ENCODE data around the gene PTPRT. TPM values are rescaled to one million over a fixed set of nuclear protein-coding genes. Genes with fewer than 3 reads are reported as not detected.

Gene PTPRT
- total and polyA plus RNA-seq, 2 of the 4 experiments (the other 2 are of a cell fraction) = not detected

GRCh38 chr20:42475773-42476172 is 713.9 kb downstream of the PTPRT start:
- H3K4me1 ChIP-seq (ENCODE audit: control insufficient read depth, insufficient read depth, low read length) = no peaks in the 10 kb centered on the region
- H3K9me3 ChIP-seq (ENCODE audit: control insufficient read depth, insufficient read depth, low read length) = peaks cover 23% of the 10 kb centered on the region
- no peak overlapping the region for H3K4me3 ChIP-seq (ENCODE audit: insufficient read depth, low read depth, low read length)
- no peak overlapping the region for H3K4me2 ChIP-seq (ENCODE audit: low read depth, low read length)
- no peak overlapping the region for H4K91ac ChIP-seq (ENCODE audit: insufficient read depth, low read depth, low read length)
- H3K23ac ChIP-seq (ENCODE audit: low read depth, low read length) = no peak overlapping the region
- TF ChIP-seq MXI1 (IDR thresholded peaks at IDR 0.05; ENCODE audit: borderline replicate concordance, low read depth, low read length) (no peak), CEBPB (IDR thresholded peaks at IDR 0.05; ENCODE audit: low read depth, low read length) (no peak), FOS (IDR thresholded peaks at IDR 0.05; ENCODE audit: low read depth, low read length) (no peak), CTCF (conservative IDR thresholded peaks at IDR 0.05; ENCODE audit: low read depth, low read length) (no peak), NFE2L2 (IDR thresholded peaks at IDR 0.05; ENCODE audit: low read depth, low read length) (no peak)
- no peaks in the 10 kb centered on the region for H3K79me1 ChIP-seq (ENCODE audit: low read depth in 1 of 2, low read length in 2 of 2)
- ChIA-PET POLR2A (ENCODE audit: unreplicated experiment) (no interaction called here), CTCF (no interaction called here)
- dilution Hi-C loops (cut with HindIII; ENCODE audit: low sequenced_read_pairs, unreplicated experiment) = no loop called here
- H2AK9ac ChIP-seq (replicated peaks; ENCODE audit: low read depth, low read length, poor library complexity) = no peak overlapping the region
- no peak overlapping the region for H3K27ac ChIP-seq (ENCODE audit: insufficient read depth, low read length)
- no peaks in the 10 kb centered on the region for H3K36me3 ChIP-seq (ENCODE audit: control insufficient read depth, insufficient read depth, low read length)
- in situ Hi-C loops (cut with MboI; ENCODE audit: low sequenced_read_pairs) = no loop called here
- H2BK15ac ChIP-seq (ENCODE audit: low read depth, low read length) = no peak overlapping the region
- no peak overlapping the region for H3K14ac ChIP-seq (replicated peaks; ENCODE audit: low read depth, low read length)
- no peak overlapping the region for H2BK120ac ChIP-seq (ENCODE audit: low read depth, low read length)
- no peak overlapping the region for H2AK5ac ChIP-seq (ENCODE audit: low read depth, low read length)
- no TSS peak for BruUV-seq (replicated peaks)
- no peak overlapping the region for H4K5ac ChIP-seq (ENCODE audit: low read depth, low read length)
- WGBS, 2 experiments (ENCODE audit: extremely low coverage in 2 of 2, insufficient read length in 1 of 2) = 77% methylated on average over 3 of the region's 7 CpGs; no CpG with 5 or more reads in 1 of the 2 experiments
- DNase-seq (no peak), ATAC-seq (ENCODE audit: low read depth) (no peak)
- H3K9ac ChIP-seq (ENCODE audit: low read depth, low read length) = no peak overlapping the region
- H3K4ac ChIP-seq (ENCODE audit: low read depth, low read length) = no peak overlapping the region
- intact Hi-C loops (cut with micrococcal nuclease) = no loop called here
- H3K27me3 ChIP-seq (ENCODE audit: control insufficient read depth, insufficient read depth, low read length) = no peaks in the 10 kb centered on the region
- H3K9me1 ChIP-seq (ENCODE audit: insufficient read depth, low read length) = no peaks in the 10 kb centered on the region
- no peaks in the 10 kb centered on the region for H4K20me1 ChIP-seq (ENCODE audit: insufficient read depth, low read length)
- no peak overlapping the region for H3K18ac ChIP-seq (ENCODE audit: low read depth, low read length)
- no peak overlapping the region for H2BK5ac ChIP-seq (ENCODE audit: low read depth, low read length, poor library complexity, severe bottlenecking)
- no peak overlapping the region for H4K8ac ChIP-seq (ENCODE audit: low read depth in 2 of 2, low read length in 2 of 2)
- H2AFZ ChIP-seq (replicated peaks; ENCODE audit: low read length, poor library complexity) = no peak overlapping the region
- H3K56ac ChIP-seq (ENCODE audit: extremely low read depth, insufficient read depth, low read length) = no peak overlapping the region
- H2BK20ac ChIP-seq (ENCODE audit: low read depth, low read length) = no peak overlapping the region

Measured in IMR-90 (cell line).